CD1c-positive myeloid dendritic cell (primary cell): Measurements from ENCODE around the gene RASGRP1.

Experiments used
- DNase-seq: peaks from one replicate; pipeline ENCODE4 v3.0.0-alpha.2; 2016; ENCODE audit errors: extremely low spot score

Gene RASGRP1

GRCh38 chr15:38576261-38576660 lies 11.6 kb upstream of the RASGRP1 start:
- DNase-seq: no peak

GRCh38 chr15:38565287-38565670 lies 665 bp upstream of the RASGRP1 start:
- DNase-seq: no peak

GRCh38 chr15:38563723-38564519 lies 693 bp downstream of the RASGRP1 start:
- DNase-seq: peak; percentile 85

GRCh38 chr15:38562278-38562677 lies 2.3 kb downstream of the RASGRP1 start:
- DNase-seq: no peak

- DNase-seq: no peak
These were observed 4.1 kb downstream of the RASGRP1 start for GRCh38 chr15:38560456-38560926.

- no peak for DNase-seq
These were observed 4.8 kb downstream of the RASGRP1 start for GRCh38 chr15:38559636-38560307.

- no peak for DNase-seq
These were observed 5.5 kb downstream of the RASGRP1 start for GRCh38 chr15:38559131-38559530.

- DNase-seq: no peak
These were observed 6.1 kb downstream of the RASGRP1 start for GRCh38 chr15:38558372-38559059.

GRCh38 chr15:38557921-38558320 lies 6.7 kb downstream of the RASGRP1 start:
- no peak for DNase-seq

GRCh38 chr15:38555686-38556334 lies 8.8 kb downstream of the RASGRP1 start:
- no peak for DNase-seq

- DNase-seq: no peak
These were observed 10.3 kb downstream of the RASGRP1 start for GRCh38 chr15:38554354-38554753.

- no peak for DNase-seq
These were observed 11.5 kb downstream of the RASGRP1 start for GRCh38 chr15:38553071-38553470.

- DNase-seq: no peak
These were observed 12.6 kb downstream of the RASGRP1 start for GRCh38 chr15:38551720-38552648.

- no peak for DNase-seq
These were observed 15.4 kb downstream of the RASGRP1 start for GRCh38 chr15:38549222-38549621.

- DNase-seq: no peak
These were observed 17.2 kb downstream of the RASGRP1 start for GRCh38 chr15:38547255-38547997.

GRCh38 chr15:38545179-38545578 lies 19.4 kb downstream of the RASGRP1 start:
- DNase-seq: no peak

- DNase-seq: no peak
These were observed 23.6 kb downstream of the RASGRP1 start for GRCh38 chr15:38541026-38541425.

GRCh38 chr15:38540510-38540909 lies 24.1 kb downstream of the RASGRP1 start:
- no peak for DNase-seq

- no peak for DNase-seq
These were observed 25.6 kb downstream of the RASGRP1 start for GRCh38 chr15:38539008-38539343.

- no peak for DNase-seq
These were observed 26.1 kb downstream of the RASGRP1 start for GRCh38 chr15:38538328-38539007.
